GM21367 (cell line): ENCODE measurements around the gene HDAC3.

Source experiments
- ATAC-seq: cut with Tn5 transposase; IDR thresholded peaks from one replicate; pipeline ENCODE4 v1.9.1; 2021; ENCODE audit not compliant: unreplicated experiment

HDAC3 gene

DNA sequence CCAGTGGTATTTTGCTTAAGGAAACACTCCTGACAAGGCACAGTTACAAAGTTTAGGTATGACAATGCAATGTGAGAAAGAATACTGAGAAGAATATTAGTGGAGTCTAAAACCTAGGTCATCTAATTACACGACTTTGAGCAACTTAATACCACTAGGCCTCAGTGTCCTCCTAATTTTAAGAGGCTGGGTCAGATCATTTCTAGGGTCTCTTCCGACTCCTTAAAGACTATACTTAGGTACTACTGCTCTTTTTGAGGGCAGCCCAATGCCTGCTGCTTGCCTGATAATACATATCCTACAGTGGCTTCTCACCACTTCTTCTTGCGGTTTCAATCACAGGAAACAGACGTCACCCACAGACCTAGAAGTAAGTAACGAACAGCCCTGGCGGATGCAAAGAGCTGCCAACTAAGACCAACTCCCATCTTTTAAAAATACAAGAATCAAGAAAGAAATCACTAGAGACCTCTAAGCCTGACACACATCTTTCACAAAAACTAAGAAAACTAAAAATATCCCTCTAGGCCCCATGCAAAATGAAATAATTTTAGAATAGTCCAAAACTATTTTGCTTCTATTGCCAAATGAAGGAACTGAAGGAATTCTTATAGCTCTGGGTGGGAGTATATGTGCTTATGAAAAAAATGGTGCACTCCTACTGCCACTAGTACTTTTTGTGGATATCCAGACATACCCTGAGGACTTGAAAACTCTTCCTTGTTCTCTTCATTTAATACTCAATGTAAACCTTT, 30.9 kb downstream of the HDAC3 start:
- peak; percentile 95 for ATAC-seq

DNA sequence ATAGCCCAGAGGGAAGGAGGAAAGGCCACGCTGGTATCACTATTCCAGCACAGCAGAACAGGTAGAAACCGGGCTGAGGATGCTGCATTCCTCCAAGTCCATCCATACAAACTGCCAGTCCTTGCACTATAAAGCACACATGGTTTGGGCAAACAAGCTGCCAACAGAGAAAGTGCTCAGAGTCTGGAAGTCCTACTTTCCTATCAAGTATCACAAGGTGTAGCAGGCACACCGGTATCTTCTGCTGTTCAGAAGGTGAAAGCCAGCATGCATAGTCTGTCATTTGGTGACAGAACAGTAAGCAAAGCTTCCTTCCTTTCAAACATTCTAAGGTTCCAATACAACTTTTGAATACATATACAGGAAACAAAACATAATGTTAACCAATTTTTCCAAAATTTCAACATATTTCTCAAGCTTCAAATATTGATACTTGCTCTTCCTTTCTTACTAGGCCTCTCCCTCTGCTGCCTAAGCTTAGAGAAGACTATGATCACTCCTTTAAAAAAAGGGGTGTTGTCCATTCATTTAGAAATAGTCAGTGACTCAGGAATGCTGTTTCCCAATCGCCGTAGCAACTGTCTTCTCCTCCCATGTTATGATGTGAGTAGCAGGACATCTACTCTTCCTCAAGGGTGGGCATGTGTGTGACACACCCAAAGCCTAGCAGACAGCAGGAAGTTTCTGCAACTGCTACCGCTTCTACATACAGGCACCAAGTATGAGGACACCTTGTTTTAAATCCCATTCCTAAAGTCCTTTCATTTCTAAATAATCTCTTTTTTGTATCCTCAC, 32.5 kb downstream of the HDAC3 start:
- no peak for ATAC-seq

DNA sequence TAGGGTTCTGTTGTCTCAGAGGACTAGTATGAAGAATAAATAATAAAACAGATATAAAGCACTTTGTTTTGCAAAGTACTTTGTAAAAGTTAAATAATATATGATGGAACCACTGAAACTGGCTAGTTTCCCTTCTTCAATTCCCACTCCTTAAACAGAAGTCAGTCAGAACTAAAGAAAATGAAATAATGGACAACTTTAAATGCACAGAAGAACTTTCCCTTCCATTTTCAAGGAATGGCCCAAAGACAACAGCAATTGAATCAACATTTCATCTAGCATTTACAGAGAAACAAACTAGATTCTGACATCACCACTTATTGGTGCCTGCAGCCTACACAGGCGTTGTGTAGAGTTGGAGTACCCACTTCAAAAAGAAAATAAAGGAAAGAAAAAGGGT, 34.0 kb downstream of the HDAC3 start:
- ATAC-seq, result no peak

DNA sequence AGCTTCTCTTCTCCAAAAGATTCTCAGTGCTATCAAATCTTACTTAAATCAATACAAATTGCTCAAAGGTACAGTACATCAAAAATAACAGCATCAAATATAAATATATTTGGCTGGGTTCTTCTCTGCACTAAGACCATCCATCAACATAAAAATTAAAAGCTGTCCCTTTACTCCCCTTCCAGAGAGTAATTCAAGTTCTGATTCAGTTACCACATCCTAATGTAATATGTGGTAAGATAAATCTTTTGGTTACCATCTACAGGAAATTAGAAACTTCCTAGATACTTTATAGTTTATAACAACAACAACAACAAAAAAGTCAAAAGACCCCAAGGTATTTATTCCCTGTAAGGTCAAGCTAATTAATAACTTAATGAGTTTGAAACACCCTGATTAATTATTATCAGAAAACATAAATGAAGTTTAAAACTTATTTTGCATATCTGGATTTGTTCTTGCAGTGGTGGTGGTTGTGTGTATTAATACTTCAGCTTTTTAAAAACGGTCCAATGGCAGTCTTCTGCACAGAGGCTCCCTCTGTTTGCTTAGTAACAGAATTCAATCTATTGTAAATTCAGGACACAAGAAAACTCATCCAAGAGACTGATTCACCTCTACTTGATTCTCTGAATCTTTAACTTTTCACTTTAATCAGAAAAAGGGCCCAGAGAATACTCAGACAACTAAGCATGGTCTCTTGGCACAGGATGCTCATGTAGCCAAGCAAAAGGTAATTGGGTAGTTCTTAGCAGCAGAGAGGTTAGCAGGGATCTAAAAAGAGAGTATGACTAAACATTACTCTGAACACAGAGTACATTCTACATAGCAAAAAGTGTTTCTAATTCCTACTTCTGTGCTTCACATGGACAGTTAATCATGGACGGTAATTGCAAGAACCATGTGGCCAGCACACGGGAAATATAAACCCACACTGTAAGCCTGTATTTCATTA, 38.0 kb downstream of the HDAC3 start:
- ATAC-seq, result peak; percentile 45

DNA sequence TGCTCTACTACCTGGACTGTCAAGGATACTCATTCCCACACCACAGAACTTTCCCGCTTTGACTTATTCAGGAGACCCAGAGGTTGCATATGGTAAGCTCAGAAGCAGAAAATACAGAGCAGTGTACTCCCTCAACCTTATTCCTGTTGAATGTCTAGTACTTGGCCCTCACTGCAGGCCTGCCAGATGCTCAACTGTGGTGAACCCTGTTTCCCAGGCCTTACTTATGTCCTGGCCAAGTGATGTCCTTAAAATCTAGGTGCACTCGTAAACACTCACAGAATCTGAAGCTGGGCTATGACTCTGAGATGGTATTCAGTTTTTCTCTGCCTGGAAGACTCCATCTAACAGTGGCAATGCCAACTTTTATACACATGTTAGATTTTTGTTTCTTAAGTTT, 38.8 kb downstream of the HDAC3 start:
- no peak for ATAC-seq

DNA sequence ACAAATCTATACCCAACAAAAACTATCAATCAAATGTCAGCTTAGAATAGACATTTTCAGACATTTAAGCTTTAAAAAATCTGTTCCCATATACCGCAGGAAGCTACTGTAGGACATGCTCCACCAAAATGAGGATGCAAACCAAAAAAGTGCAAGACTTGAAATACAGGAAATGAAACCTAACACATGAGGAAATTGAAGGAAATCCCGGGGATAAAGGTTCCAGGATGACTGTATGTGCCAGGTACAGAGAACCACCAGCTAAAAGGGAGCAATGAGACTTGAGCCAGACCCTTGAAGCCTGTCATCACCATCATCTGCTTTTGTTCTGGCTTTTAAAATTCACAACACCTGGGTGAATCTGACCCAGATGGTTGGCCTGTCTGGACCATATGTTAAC, 39.3 kb downstream of the HDAC3 start:
- ATAC-seq, result no peak

DNA sequence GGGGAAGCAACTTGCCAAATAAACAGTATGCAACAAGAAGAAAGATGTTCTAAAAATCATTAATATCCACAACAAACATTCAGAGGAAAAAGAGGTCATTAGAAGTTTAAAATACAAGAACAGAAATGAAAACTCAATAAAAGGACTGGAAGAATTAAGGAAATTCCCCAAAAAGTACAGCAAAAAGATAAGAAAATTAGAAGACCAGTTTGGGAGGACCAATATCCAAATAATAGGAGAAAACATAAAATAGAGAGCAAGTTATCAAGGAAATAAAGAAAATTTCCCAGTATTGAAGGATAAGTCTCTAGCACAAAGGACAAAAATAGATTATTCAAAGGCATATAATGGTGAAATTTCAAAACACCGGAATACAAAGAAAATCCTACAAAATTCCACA, 39.8 kb downstream of the HDAC3 start:
- ATAC-seq, result no peak

DNA sequence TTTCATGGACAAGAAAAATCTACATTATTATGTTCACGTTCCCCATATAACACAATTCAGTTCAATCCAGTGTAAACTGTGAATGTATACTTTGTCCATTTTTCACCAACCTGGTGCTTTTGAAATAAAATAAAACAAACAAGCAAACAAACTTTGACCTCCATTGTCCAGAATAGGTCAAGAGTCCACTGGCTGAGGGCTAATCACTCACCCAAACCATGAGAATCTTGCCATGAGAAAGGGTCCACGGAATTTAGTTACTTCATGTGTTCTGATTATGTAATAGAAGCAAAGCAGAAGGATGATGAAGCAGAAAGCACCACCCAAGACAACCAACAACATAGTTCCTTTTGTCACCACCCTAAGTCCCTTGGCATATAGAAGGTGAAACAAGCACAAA, 46.5 kb downstream of the HDAC3 start:
- no peak for ATAC-seq

DNA sequence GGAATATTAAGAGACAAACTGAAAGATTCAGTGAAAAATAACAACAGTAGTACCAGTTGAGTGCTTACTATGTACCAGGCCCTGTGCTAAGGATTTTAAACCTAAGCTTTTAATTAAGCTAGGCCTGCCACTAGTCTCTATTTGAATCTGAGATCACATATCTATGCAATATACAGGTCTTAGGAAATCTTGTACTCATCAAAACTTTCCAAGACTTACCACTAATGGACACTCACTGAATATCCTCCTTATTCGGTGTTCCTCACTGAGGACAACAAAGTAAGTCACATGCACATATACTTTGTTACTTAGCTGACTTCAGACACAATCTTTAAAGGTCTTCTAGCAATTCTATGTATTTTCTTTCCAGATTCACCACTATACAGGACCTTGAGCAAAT, 50.4 kb downstream of the HDAC3 start:
- ATAC-seq, result no peak

DNA sequence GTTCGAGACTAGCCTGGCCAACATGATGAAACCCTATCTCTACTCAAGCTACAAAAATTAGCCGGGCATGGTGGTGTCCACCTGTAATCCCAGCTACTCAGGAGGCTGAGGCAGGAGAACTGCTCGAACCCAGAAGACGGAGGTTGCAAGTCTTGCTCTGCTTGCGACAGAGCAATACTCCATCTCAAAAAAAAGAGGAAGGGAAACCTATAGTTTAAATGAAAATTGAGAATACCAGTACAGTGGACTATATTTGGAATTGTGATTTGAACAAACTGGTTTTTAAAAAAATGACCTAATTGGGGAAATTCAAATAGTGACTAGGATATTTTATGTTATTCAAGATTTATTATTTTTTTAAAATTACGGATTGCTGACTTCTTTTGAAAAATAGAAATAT, 51.1 kb downstream of the HDAC3 start:
- ATAC-seq, result no peak

DNA sequence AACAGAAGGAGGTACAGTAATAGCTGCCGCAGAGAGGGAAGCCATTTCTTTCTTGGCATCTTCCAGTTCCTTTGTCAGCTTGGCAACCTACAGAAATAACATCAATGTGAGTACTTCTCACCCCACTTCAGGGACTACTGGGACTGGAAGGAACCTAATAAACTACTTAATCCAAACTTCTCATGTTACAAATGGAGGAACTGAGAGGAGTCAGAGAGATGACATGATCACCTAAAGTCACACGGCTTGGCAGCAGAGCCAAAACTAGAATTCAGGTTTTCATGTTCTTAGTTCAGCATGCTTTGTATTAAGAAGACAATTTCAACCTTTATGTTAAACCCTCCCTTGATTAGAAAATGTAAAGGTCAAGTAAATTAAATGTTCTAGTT, 62.5 kb downstream of the HDAC3 start:
- ATAC-seq, result no peak

DNA sequence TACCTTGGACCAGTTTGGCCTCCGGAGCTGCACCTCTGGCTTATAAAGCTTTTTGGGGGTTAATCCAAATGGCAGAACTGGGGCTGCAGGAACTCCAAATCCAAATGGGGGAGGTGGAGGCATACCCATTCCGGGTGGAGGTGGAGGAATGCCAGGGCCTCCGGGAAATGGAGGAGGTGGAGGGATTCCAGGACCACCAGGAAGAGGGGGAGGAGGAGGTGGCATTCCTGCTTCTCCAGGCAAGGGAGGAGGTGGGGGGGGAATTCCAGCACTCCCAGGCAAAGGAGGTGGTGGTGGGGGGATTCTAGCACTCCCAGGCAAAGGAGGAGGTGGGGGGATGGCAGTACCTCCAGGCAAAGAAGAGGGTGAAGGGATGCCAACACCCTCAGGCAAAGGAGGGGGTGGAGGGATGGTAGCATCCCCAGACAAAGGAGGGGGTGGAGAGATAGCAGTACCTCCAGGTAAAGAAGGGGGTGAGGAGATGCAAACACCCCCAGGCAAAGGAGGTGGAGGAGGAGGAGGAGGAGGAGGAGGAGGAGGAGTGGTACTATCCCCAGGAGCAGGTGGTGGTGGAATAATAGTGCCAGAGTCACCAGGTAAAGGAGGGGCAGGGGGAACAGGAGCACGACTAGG, 63.0 kb downstream of the HDAC3 start:
- no peak for ATAC-seq
